Stimulated activated CD4-positive, alpha-beta T cell treated with anti-CD3 and anti-CD28 coated beads, Interleukin-12 subunit alpha, Interleukin-12 subunit beta, amount 100 ng/mL, for 4 hours (primary cell): ENCODE data around the gene BCL11B.

Source experiments
- DNase-seq: peaks from one replicate; pipeline ENCODE4 v3.0.0-alpha.2; 2020

Gene BCL11B

GRCh38 chr14:99252940-99253868 lies 18.8 kb downstream of the BCL11B start:
- DNase-seq, result no peak

GRCh38 chr14:99252443-99252939 lies 19.5 kb downstream of the BCL11B start:
- no peak for DNase-seq

- DNase-seq, result no peak
These were observed 20.3 kb downstream of the BCL11B start for GRCh38 chr14:99251721-99252120.

GRCh38 chr14:99250636-99251208 lies 21.3 kb downstream of the BCL11B start:
- no peak for DNase-seq

GRCh38 chr14:99249389-99249788 lies 22.6 kb downstream of the BCL11B start:
- no peak for DNase-seq

- no peak for DNase-seq
These were observed 23.2 kb downstream of the BCL11B start for GRCh38 chr14:99248761-99249171.

GRCh38 chr14:99247772-99248171 lies 24.2 kb downstream of the BCL11B start:
- DNase-seq, result no peak

- no peak for DNase-seq
These were observed 24.8 kb downstream of the BCL11B start for GRCh38 chr14:99247101-99247729.

- DNase-seq, result no peak
These were observed 25.4 kb downstream of the BCL11B start for GRCh38 chr14:99246536-99247097.

- no peak for DNase-seq
These were observed 26.2 kb downstream of the BCL11B start for GRCh38 chr14:99245564-99246511.

- DNase-seq, result no peak
These were observed 26.9 kb downstream of the BCL11B start for GRCh38 chr14:99244941-99245563.

GRCh38 chr14:99244367-99244901 lies 27.6 kb downstream of the BCL11B start:
- no peak for DNase-seq

GRCh38 chr14:99242816-99243721 lies 28.9 kb downstream of the BCL11B start:
- no peak for DNase-seq

- DNase-seq, result no peak
These were observed 29.8 kb downstream of the BCL11B start for GRCh38 chr14:99242238-99242637.

GRCh38 chr14:99241325-99242010 lies 30.5 kb downstream of the BCL11B start:
- DNase-seq, result no peak

- no peak for DNase-seq
These were observed 31.2 kb downstream of the BCL11B start for GRCh38 chr14:99240627-99241324.

- no peak for DNase-seq
These were observed 32.3 kb downstream of the BCL11B start for GRCh38 chr14:99239661-99240092.

- DNase-seq, result no peak
These were observed 33.8 kb downstream of the BCL11B start for GRCh38 chr14:99238216-99238615.

GRCh38 chr14:99237288-99237687 lies 34.7 kb downstream of the BCL11B start:
- DNase-seq, result no peak
